Activated CD4-positive, alpha-beta T cell treated with anti-CD3 and anti-CD28 coated beads, Interleukin-2, amount 10 ng/mL, durations not matched to agents 7 days and 5 days (primary cell): ENCODE measurements around the gene ZFYVE9. TPM values are rescaled to one million over a fixed set of nuclear protein-coding genes. Genes with fewer than 3 reads are reported as not detected.
A peak's percentile ranks its signal among the peaks of the same experiment; 100 is the strongest.
"Not testable (repeated sequence)": the region's sequence is repeated elsewhere in the genome, so short reads cannot be mapped to it uniquely, and the experiment has no call there.

ENCODE experiments used
- CTCF ChIA-PET: fragments of 350-600 bp; sonication (Branson Sonifier 250); formaldehyde crosslinking; loops from one replicate; lab custom pipeline; 2021; ENCODE audit warnings: antibody characterized with exemption; lab: Charles Lee
- POLR2A ChIA-PET: fragments of 350-600 bp; sonication (Branson Sonifier 250); formaldehyde crosslinking; loops from one replicate; lab custom pipeline; 2021; ENCODE audit warnings: antibody characterized with exemption; lab: Charles Lee
- DNase-seq: peaks from one replicate; pipeline ENCODE4 v3.0.0-alpha.2; 2020
- H3K27ac Mint-ChIP-seq: one replicate; pipeline ENCODE4 v1.8.0; 2021; ENCODE audit warnings: mild to moderate bottlenecking, moderate library complexity, mixed read lengths
- H3K27me3 Mint-ChIP-seq: one replicate; pipeline ENCODE4 v1.8.0; 2021; ENCODE audit warnings: mixed read lengths
- H3K36me3 Mint-ChIP-seq: one replicate; pipeline ENCODE4 v1.8.0; 2021; ENCODE audit warnings: low read depth, mixed read lengths
- H3K4me1 Mint-ChIP-seq: one replicate; pipeline ENCODE4 v1.8.0; 2021; ENCODE audit warnings: mixed read lengths
- H3K4me3 Mint-ChIP-seq: one replicate; pipeline ENCODE4 v1.8.0; 2021; ENCODE audit warnings: mild to moderate bottlenecking, moderate library complexity, mixed read lengths
- H3K9me3 Mint-ChIP-seq: one replicate; pipeline ENCODE4 v1.8.0; 2021; ENCODE audit warnings: mixed read lengths
- total RNA-seq, 2 experiments: library from RNA; stranded (reverse); gene quantifications; one replicate each; pipeline ENCODE4 v1.2.3, GENCODE V29; 2021

The ZFYVE9 gene
- total RNA-seq, 2 experiments from 2014 or later, result 1.5 to 1.6 TPM

- no peaks in the 10 kb centered on the region for H3K9me3 Mint-ChIP-seq
- no peak overlapping the region for H3K4me3 Mint-ChIP-seq
- H3K27ac Mint-ChIP-seq, result no peak overlapping the region
- H3K27me3 Mint-ChIP-seq, result peaks cover 34% of the 10 kb centered on the region
- POLR2A ChIA-PET, result no interaction called here
- no peaks in the 10 kb centered on the region for H3K4me1 Mint-ChIP-seq
- CTCF ChIA-PET, result interaction anchor here (0.6 to 1.0 kb wide), 3 partner anchors 39 to 160 kb away, joined by 3 read pairs; no protein-coding TSS in a partner anchor
- peak; percentile 28 for DNase-seq
- H3K36me3 Mint-ChIP-seq, result no peaks in the 10 kb centered on the region
Observed at GRCh38 chr1:52127181-52128180, 14.4 kb upstream of the ZFYVE9 start.

- H3K27me3 Mint-ChIP-seq, result peaks cover 28% of the 10 kb centered on the region
- DNase-seq, result peak; percentile 11
- H3K4me1 Mint-ChIP-seq, result peaks cover 33% of the 10 kb centered on the region
- H3K27ac Mint-ChIP-seq, result no peak overlapping the region
- ChIA-PET CTCF (interaction anchor here (0.7 to 1.2 kb wide), 4 partner anchors 11 to 224 kb away, joined by 3 to 4 read pairs (median 4); no protein-coding TSS in a partner anchor), POLR2A (no interaction called here)
- no peaks in the 10 kb centered on the region for H3K9me3 Mint-ChIP-seq
- H3K4me3 Mint-ChIP-seq, result no peak overlapping the region
- H3K36me3 Mint-ChIP-seq, result no peaks in the 10 kb centered on the region
Observed at GRCh38 chr1:52139817-52140540, 1.9 kb upstream of the ZFYVE9 start.

- Mint-ChIP-seq H3K4me3 (peak overlapping the region; percentile 75), H3K27ac (peak overlapping the region; percentile 60), H3K27me3 (peaks cover 34% of the 10 kb centered on the region), H3K9me3 (no peaks in the 10 kb centered on the region), H3K4me1 (peaks cover 33% of the 10 kb centered on the region), H3K36me3 (no peaks in the 10 kb centered on the region)
- DNase-seq, result no peak
- CTCF ChIA-PET, result interaction anchor here (1.2 kb wide), 1 partner anchor 10 kb away, joined by 3 read pairs; no protein-coding TSS in a partner anchor
- POLR2A ChIA-PET, result no interaction called here
Observed at GRCh38 chr1:52140633-52141512, 1.0 kb upstream of the ZFYVE9 start.

- CTCF ChIA-PET, result interaction anchor here (0.8 to 1.2 kb wide), 5 partner anchors 10 to 562 kb away, joined by 3 to 5 read pairs (median 3); no protein-coding TSS in a partner anchor
- H3K27me3 Mint-ChIP-seq, result peaks cover 34% of the 10 kb centered on the region
- DNase-seq, result peak; percentile 16
- H3K4me3 Mint-ChIP-seq, result peak overlapping the region; percentile 79
- H3K4me1 Mint-ChIP-seq, result peaks cover 33% of the 10 kb centered on the region
- no peaks in the 10 kb centered on the region for H3K9me3 Mint-ChIP-seq
- peak overlapping the region; percentile 80 for H3K27ac Mint-ChIP-seq
- no peaks in the 10 kb centered on the region for H3K36me3 Mint-ChIP-seq
- POLR2A ChIA-PET, result no interaction called here
Observed at GRCh38 chr1:52142220-52143183, 613 bp downstream of the ZFYVE9 start.

- Mint-ChIP-seq H3K27ac (no peak overlapping the region), H3K36me3 (no peaks in the 10 kb centered on the region), H3K27me3 (peaks cover 26% of the 10 kb centered on the region), H3K9me3 (no peaks in the 10 kb centered on the region), H3K4me3 (no peak overlapping the region), H3K4me1 (peaks cover 20% of the 10 kb centered on the region)
- no peak for DNase-seq
- ChIA-PET POLR2A (no interaction called here), CTCF (no interaction called here)
Observed at GRCh38 chr1:52145137-52145536, 3.2 kb downstream of the ZFYVE9 start.

- H3K36me3 Mint-ChIP-seq, H3K4me1 Mint-ChIP-seq, H3K4me3 Mint-ChIP-seq, CTCF ChIA-PET, POLR2A ChIA-PET, H3K27me3 Mint-ChIP-seq, H3K9me3 Mint-ChIP-seq, H3K27ac Mint-ChIP-seq, DNase-seq: not testable (repeated sequence)
Observed at GRCh38 chr1:52150445-52150844, 8.6 kb downstream of the ZFYVE9 start.

GRCh38 chr1:52150946-52151345 is 9.1 kb downstream of the ZFYVE9 start:
- ChIA-PET POLR2A (no interaction called here), CTCF (interaction anchor here (1.1 kb wide), 1 partner anchor 11 kb away, joined by 3 read pairs; no protein-coding TSS in a partner anchor)
- no peak for DNase-seq

GRCh38 chr1:52152572-52152971 is 10.7 kb downstream of the ZFYVE9 start:
- ChIA-PET CTCF (interaction anchor here (0.6 to 1.3 kb wide), 4 partner anchors 9 to 361 kb away, joined by 3 to 5 read pairs (median 3); partner anchors contain the start of gene ZFYVE9), POLR2A (no interaction called here)

More at GRCh38 chr1:52150946-52151345, 9.1 kb downstream of the ZFYVE9 start:
- no peak overlapping the region for H3K4me3 Mint-ChIP-seq
- H3K27me3 Mint-ChIP-seq, result no peaks in the 10 kb centered on the region
- no peaks in the 10 kb centered on the region for H3K36me3 Mint-ChIP-seq
- no peaks in the 10 kb centered on the region for H3K9me3 Mint-ChIP-seq
- H3K27ac Mint-ChIP-seq, result no peak overlapping the region
- H3K4me1 Mint-ChIP-seq, result no peaks in the 10 kb centered on the region

GRCh38 chr1:52153010-52153409 is 11.1 kb downstream of the ZFYVE9 start:
- ChIA-PET POLR2A (no interaction called here), CTCF (interaction anchor here (0.6 to 1.3 kb wide), 5 partner anchors 8 to 360 kb away, joined by 3 to 5 read pairs (median 3); partner anchors contain the start of gene ZFYVE9)
- Mint-ChIP-seq H3K27me3 (no peaks in the 10 kb centered on the region), H3K4me1 (no peaks in the 10 kb centered on the region), H3K4me3 (no peak overlapping the region), H3K36me3 (no peaks in the 10 kb centered on the region), H3K9me3 (no peaks in the 10 kb centered on the region), H3K27ac (no peak overlapping the region)
- DNase-seq, result no peak

More at GRCh38 chr1:52152572-52152971, 10.7 kb downstream of the ZFYVE9 start:
- H3K4me3 Mint-ChIP-seq, result no peak overlapping the region
- no peaks in the 10 kb centered on the region for H3K36me3 Mint-ChIP-seq
- H3K27me3 Mint-ChIP-seq, result no peaks in the 10 kb centered on the region
- H3K4me1 Mint-ChIP-seq, result no peaks in the 10 kb centered on the region
- no peak for DNase-seq
- no peaks in the 10 kb centered on the region for H3K9me3 Mint-ChIP-seq
- H3K27ac Mint-ChIP-seq, result no peak overlapping the region

GRCh38 chr1:52153898-52154297 is 12.0 kb downstream of the ZFYVE9 start:
- CTCF ChIA-PET, result interaction anchor here (1.0 to 1.3 kb wide), 3 partner anchors 11 to 23 kb away, joined by 3 to 5 read pairs (median 4); no protein-coding TSS in a partner anchor
- H3K27me3 Mint-ChIP-seq, result no peaks in the 10 kb centered on the region
- no peaks in the 10 kb centered on the region for H3K36me3 Mint-ChIP-seq
- H3K4me3 Mint-ChIP-seq, result no peak overlapping the region
- POLR2A ChIA-PET, result no interaction called here
- DNase-seq, result no peak
- H3K4me1 Mint-ChIP-seq, result no peaks in the 10 kb centered on the region
- H3K9me3 Mint-ChIP-seq, result no peaks in the 10 kb centered on the region
- H3K27ac Mint-ChIP-seq, result no peak overlapping the region

GRCh38 chr1:52156460-52156859 is 14.6 kb downstream of the ZFYVE9 start:
- no peak overlapping the region for H3K27ac Mint-ChIP-seq
- no peaks in the 10 kb centered on the region for H3K27me3 Mint-ChIP-seq
- no peaks in the 10 kb centered on the region for H3K9me3 Mint-ChIP-seq
- no peak overlapping the region for H3K4me3 Mint-ChIP-seq
- no peak for DNase-seq
- H3K4me1 Mint-ChIP-seq, result no peaks in the 10 kb centered on the region
- CTCF ChIA-PET, result interaction anchor here (0.8 kb wide), 1 partner anchor 14 kb away, joined by 3 read pairs; no protein-coding TSS in a partner anchor
- POLR2A ChIA-PET, result no interaction called here
- no peaks in the 10 kb centered on the region for H3K36me3 Mint-ChIP-seq
